ENCODE measurements around the gene PSMD3. TPM values are rescaled to one million over a fixed set of nuclear protein-coding genes. Genes with fewer than 3 reads are reported as not detected.

The PSMD3 gene
- total and polyA plus RNA-seq, 7 donors = 137 to 392 (median 221) TPM

DNA sequence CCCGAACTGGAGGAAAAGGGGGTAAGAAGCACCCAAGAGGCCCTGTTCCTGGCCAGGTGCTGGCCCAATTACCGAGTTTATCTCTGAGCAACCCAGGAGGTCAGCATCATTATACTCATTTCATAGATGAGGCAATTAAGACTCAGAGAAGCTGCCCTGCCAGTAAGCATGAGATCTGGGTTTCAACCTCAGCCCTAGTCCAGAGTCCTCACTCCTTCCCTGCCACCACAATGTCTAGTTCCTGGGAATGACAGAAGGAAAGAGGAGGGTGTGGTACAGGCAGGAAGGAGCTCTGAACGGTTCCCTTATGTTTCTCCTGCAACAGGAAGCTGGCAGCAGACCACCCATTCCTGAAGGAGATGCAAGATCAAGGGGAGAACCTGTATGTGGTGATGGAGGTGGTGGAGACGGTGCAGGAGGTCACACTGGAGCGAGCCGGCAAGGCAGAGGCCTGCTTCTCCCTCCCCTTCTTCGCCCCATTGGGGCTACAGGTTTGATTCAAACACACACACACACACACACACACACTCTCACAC, 10.4 kb upstream of the PSMD3 start:
- no peak overlapping the region for H3K27ac ChIP-seq
- peaks cover 0 to 26% (median 0%) of the 10 kb centered on the region in 3 donors for H3K27me3 ChIP-seq (ENCODE audit: insufficient read depth in 3 of 3, low read length in 2 of 3)
- WGBS, 3 donors = 61 to 65% (median 63%) methylated on average over 7 of the region's 7 CpGs
- no peak overlapping the region for H3K4me3 ChIP-seq
- no peak for ATAC-seq
- no peaks in the 10 kb centered on the region for H3K36me3 ChIP-seq (ENCODE audit: insufficient read depth in 1 of 2, low read depth in 1 of 2)
- H3K9me3 ChIP-seq = no peaks in the 10 kb centered on the region
- TF ChIP-seq, protein P1, sequence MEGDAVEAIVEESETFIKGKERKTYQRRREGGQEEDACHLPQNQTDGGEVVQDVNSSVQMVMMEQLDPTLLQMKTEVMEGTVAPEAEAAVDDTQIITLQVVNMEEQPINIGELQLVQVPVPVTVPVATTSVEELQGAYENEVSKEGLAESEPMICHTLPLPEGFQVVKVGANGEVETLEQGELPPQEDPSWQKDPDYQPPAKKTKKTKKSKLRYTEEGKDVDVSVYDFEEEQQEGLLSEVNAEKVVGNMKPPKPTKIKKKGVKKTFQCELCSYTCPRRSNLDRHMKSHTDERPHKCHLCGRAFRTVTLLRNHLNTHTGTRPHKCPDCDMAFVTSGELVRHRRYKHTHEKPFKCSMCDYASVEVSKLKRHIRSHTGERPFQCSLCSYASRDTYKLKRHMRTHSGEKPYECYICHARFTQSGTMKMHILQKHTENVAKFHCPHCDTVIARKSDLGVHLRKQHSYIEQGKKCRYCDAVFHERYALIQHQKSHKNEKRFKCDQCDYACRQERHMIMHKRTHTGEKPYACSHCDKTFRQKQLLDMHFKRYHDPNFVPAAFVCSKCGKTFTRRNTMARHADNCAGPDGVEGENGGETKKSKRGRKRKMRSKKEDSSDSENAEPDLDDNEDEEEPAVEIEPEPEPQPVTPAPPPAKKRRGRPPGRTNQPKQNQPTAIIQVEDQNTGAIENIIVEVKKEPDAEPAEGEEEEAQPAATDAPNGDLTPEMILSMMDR (IDR thresholded peaks at IDR 0.05) = no peak
- no peak for DNase-seq
- no peaks in the 10 kb centered on the region for H3K4me1 ChIP-seq
- intact Hi-C loops (cut with DNase I) = no loop called here

DNA sequence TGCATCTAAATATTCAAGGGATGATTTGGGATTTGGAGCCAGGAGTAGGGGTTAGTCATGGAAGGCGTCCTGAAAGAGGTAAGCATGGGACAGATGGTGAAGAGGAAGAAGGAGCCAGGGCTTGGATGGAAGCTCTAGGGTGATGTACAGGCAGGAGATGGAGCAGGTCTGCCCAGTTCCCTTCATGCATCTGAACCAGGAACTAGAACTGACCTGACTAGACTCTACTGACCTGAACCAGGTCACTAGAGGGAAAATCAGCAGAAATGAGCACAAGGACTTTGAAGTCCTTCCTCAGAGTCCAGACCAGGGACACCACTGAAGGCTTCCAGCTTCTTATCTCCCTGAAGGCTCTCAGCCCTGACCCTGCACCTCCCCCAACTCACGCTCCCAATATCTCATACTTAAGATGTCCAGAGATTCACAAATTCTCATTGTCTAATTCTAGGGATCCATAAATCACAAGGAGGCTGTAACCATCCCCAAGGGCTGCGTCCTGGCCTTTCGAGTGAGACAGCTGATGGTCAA, 9.5 kb upstream of the PSMD3 start:
- WGBS, 3 donors = 86 to 92% (median 89%) methylated on average over 4 of the region's 4 CpGs
- H3K4me3 ChIP-seq = no peak overlapping the region
- no peaks in the 10 kb centered on the region for H3K9me3 ChIP-seq
- TF ChIP-seq, protein P1 (IDR thresholded peaks at IDR 0.05) = no peak
- no peak overlapping the region for H3K27ac ChIP-seq
- no peak for ATAC-seq
- H3K36me3 ChIP-seq (ENCODE audit: insufficient read depth in 1 of 2, low read depth in 1 of 2) = no peaks in the 10 kb centered on the region
- no peaks in the 10 kb centered on the region for H3K4me1 ChIP-seq
- peaks cover 0 to 26% (median 0%) of the 10 kb centered on the region in 3 donors for H3K27me3 ChIP-seq (ENCODE audit: insufficient read depth in 3 of 3, low read length in 2 of 3)
- intact Hi-C loops (cut with DNase I) = no loop called here
- no peak for DNase-seq

DNA sequence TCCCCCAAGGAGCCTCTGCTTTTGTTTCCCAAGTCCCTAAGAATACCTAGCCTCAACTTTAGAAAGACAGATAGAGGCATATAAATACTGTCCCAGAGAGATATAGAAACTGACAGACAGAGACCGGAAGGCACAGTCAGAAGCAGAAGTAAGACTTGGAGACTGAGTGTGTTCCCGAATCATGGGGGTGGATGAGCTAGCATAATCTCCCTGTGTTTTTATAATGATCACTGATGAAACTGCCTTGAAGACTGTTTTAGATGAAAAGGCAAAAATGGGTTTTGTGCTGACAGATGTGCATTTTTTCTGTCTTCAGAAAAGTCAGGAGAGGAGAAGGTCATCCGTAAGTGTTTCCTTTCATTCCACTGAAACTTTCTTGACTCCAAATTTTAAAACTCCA, 8.3 kb upstream of the PSMD3 start:
- WGBS, 3 donors = 37 to 52% (median 47%) methylated on average over 3 of the region's 3 CpGs

DNA sequence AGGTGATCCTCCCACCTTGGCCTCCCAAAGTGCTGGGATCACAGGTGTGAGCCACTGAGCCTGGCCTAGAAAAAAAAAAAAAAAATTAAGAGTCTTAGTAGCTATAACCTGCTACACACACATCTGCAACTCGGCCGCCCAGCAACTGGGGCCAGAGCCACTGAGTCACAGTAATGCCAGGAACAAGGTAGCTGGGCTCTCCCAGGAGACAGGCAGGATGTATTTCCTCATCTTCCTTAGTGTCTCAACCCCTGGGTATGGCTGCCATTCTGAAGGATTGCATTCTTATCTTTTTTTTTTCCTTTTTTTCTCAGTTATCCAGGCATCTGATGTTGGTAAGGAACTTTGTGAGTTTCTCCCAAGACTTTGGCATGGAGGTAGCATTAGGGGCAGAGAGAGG, 7.1 kb upstream of the PSMD3 start:
- H3K27me3 ChIP-seq (ENCODE audit: insufficient read depth in 3 of 3, low read length in 2 of 3) = peaks cover 0 to 29% (median 2%) of the 10 kb centered on the region in 3 donors
- WGBS, 3 donors = 88 to 95% (median 89%) methylated on average over 2 of the region's 2 CpGs
- no peak overlapping the region for H3K4me3 ChIP-seq
- ATAC-seq = no peak
- no peaks in the 10 kb centered on the region for H3K9me3 ChIP-seq
- H3K4me1 ChIP-seq = no peaks in the 10 kb centered on the region
- intact Hi-C loops (cut with DNase I) = no loop called here
- H3K36me3 ChIP-seq (ENCODE audit: insufficient read depth in 1 of 2, low read depth in 1 of 2) = no peaks in the 10 kb centered on the region
- TF ChIP-seq, protein P1 (IDR thresholded peaks at IDR 0.05) = no peak
- DNase-seq = no peak
- no peak overlapping the region for H3K27ac ChIP-seq

More for the DNA sequence above, 8.3 kb upstream of the PSMD3 start:
- H3K4me1 ChIP-seq = no peaks in the 10 kb centered on the region
- intact Hi-C loops (cut with DNase I) = no loop called here
- H3K36me3 ChIP-seq (ENCODE audit: insufficient read depth in 1 of 2, low read depth in 1 of 2) = no peaks in the 10 kb centered on the region
- H3K27me3 ChIP-seq (ENCODE audit: insufficient read depth in 3 of 3, low read length in 2 of 3) = peaks cover 0 to 29% (median 2%) of the 10 kb centered on the region in 3 donors
- no peak overlapping the region for H3K27ac ChIP-seq
- H3K9me3 ChIP-seq = no peaks in the 10 kb centered on the region
- H3K4me3 ChIP-seq = no peak overlapping the region
- DNase-seq (no peak), ATAC-seq (no peak)
- TF ChIP-seq, protein P1 (IDR thresholded peaks at IDR 0.05) = no peak

DNA sequence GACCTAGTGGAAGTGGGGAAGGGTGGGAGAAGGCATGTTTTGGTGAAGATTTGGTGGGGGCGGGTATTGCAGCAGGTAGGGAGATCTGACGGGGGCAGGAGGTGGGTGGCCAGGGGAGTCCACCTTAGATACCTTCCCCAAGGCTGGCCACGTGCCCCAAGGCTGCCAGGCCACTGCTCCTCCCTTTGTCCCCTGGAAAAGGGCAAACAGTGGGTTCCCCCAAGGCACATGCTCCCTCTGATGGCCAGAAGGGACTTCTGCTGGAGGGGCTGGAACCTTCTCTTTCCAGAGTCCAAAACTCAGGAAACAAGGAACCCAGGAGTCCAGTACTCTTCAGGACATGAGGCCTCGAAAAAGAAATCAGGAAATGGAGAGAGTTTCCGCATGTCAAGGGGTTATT, 6.2 kb upstream of the PSMD3 start:
- Histone ChIP-seq H3K9me3 (no peaks in the 10 kb centered on the region), H3K27me3 (ENCODE audit: insufficient read depth in 3 of 3, low read length in 2 of 3) (peaks cover 0 to 24% (median 2%) of the 10 kb centered on the region in 3 donors), H3K4me1 (no peaks in the 10 kb centered on the region), H3K36me3 (ENCODE audit: insufficient read depth in 1 of 2, low read depth in 1 of 2) (no peaks in the 10 kb centered on the region), H3K4me3 (no peak overlapping the region), H3K27ac (no peak overlapping the region)
- DNase-seq (no peak), ATAC-seq (no peak)
- intact Hi-C loops (cut with DNase I) = no loop called here
- TF ChIP-seq, protein P1 (IDR thresholded peaks at IDR 0.05) = no peak
- 80 to 88% (median 83%) methylated on average over 5 of the region's 5 CpGs for WGBS, 3 donors
